GM12878 (cell line): Measurements from ENCODE around the gene NFATC1. TPM values are rescaled to one million over a fixed set of nuclear protein-coding genes. Genes with fewer than 3 reads are reported as not detected.

ENCODE experiments used
- ATAC-seq: fragments of 200-7000 bp; cut with Tn5 transposase; 3 replicates; pipeline ENCODE4 v1.9.1; 2020; ENCODE audit warnings: mild to moderate bottlenecking, moderate library complexity
- BruUV-seq: library from RNA; stranded (reverse); fragments of 400-500 nt; replicated peaks from 2 replicates; lab custom pipeline; 2021; lab: Mats Ljungman, UMichigan
- CTCF ChIA-PET: fragments of 300-600 bp; sonication (Branson Sonifier 250); formaldehyde crosslinking; extraction: SDS; loops from one replicate; lab custom pipeline; 2021; ENCODE audit warnings: inconsistent platforms; lab: Yijun Ruan, JAX
- POLR2A ChIA-PET: fragments of 350-600 bp; formaldehyde crosslinking; extraction: SDS; loops from one replicate; lab custom pipeline; 2021; ENCODE audit warnings: inconsistent platforms; lab: Charles Lee
- RAD21 ChIA-PET: fragments of 300-600 bp; sonication (Branson Sonifier 250); formaldehyde crosslinking; loops from one replicate; lab custom pipeline; 2023; ENCODE audit warnings: antibody characterized with exemption; ENCODE audit not compliant: unreplicated experiment; lab: Charles Lee
- SMC1A ChIA-PET: fragments of 300-600 bp; sonication (Branson Sonifier 250); formaldehyde crosslinking; loops from one replicate; lab custom pipeline; 2023; ENCODE audit not compliant: unreplicated experiment, uncharacterized antibody; lab: Charles Lee
- DNase-seq: peaks from one replicate; pipeline ENCODE4 v3.0.0-alpha.2; 2011; ENCODE audit warnings: low read depth, low spot score
- FAIRE-seq: peaks from 3 replicates; lab custom pipeline; 2011; peaks lifted over from hg19 to GRCh38; lab: Jason Lieb, UNC
- H2AFZ ChIP-seq: 2 replicates; pipeline ENCODE4 v1.6.0; 2011; ENCODE audit warnings: low read depth, low read length, control low read depth; ENCODE audit not compliant: control insufficient read depth
- H3K27ac ChIP-seq: 2 replicates; pipeline ENCODE4 v1.5.1; 2011; ENCODE audit warnings: control low read depth; ENCODE audit not compliant: control insufficient read depth, insufficient read depth
- H3K27me3 ChIP-seq, 2 experiments: replicated peaks in 1 of 2; 2 replicates each; pipeline versions ENCODE4 v1.6.0 to v1.6.1; 2011; ENCODE audit warnings: low read length in 1 of 2; ENCODE audit not compliant: control insufficient read depth in 2 of 2, insufficient read depth in 2 of 2
- H3K36me3 ChIP-seq, 2 experiments: 2 replicates each; pipeline ENCODE4 v1.5.1; 2011; ENCODE audit warnings: low read length in 1 of 2; ENCODE audit not compliant: control insufficient read depth in 2 of 2, insufficient read depth in 2 of 2
- H3K4me1 ChIP-seq: 2 replicates; pipeline ENCODE4 v1.6.1; 2011; ENCODE audit warnings: mild to moderate bottlenecking, low read length, moderate library complexity, mixed read lengths; ENCODE audit not compliant: control insufficient read depth, insufficient read depth
- H3K4me2 ChIP-seq: 2 replicates; pipeline ENCODE4 v1.6.0; 2011; ENCODE audit warnings: control low read depth; ENCODE audit not compliant: control insufficient read depth, insufficient read depth
- H3K4me3 ChIP-seq: fragments of 200-600 bp; sonication (generic); 2 replicates; pipeline ENCODE4 v1.5.1; 2016
- H3K79me2 ChIP-seq: 2 replicates; pipeline ENCODE4 v1.6.0; 2011; ENCODE audit warnings: low read length; ENCODE audit not compliant: control insufficient read depth, insufficient read depth
- H3K9ac ChIP-seq: 2 replicates; pipeline ENCODE4 v1.8.0; 2011; ENCODE audit warnings: low read length, control low read depth, mixed read lengths; ENCODE audit not compliant: control insufficient read depth, insufficient read depth
- H3K9me3 ChIP-seq: replicated peaks from 3 replicates; pipeline ENCODE4 v1.5.1; 2011; ENCODE audit warnings: mild to moderate bottlenecking, low read length; ENCODE audit not compliant: control insufficient read depth, insufficient read depth
- H4K20me1 ChIP-seq: 2 replicates; pipeline ENCODE4 v1.6.0; 2011; ENCODE audit not compliant: control insufficient read depth, insufficient read depth
- ATF3 ChIP-seq: IDR thresholded peaks from 2 replicates; pipeline ENCODE4 v1.6.1; 2011; ENCODE audit warnings: low read depth, mild to moderate bottlenecking, low read length, moderate library complexity, borderline replicate concordance; ENCODE audit errors: extremely low read depth
- BRCA1 ChIP-seq: IDR thresholded peaks from 2 replicates; pipeline ENCODE4 v1.6.1; 2011; ENCODE audit warnings: low read depth, low read length, improper control_type of control experiment
- CUX1 ChIP-seq: IDR thresholded peaks from 2 replicates; pipeline ENCODE4 v1.6.1; 2012; ENCODE audit warnings: improper control_type of control experiment, low read depth, low read length; ENCODE audit not compliant: insufficient replicate concordance
- E4F1 ChIP-seq: fragments of 450-650 bp; IDR thresholded peaks from 2 replicates; pipeline ENCODE4 v1.6.1; 2018; ENCODE audit warnings: borderline replicate concordance, mild to moderate bottlenecking; ENCODE audit not compliant: partially characterized antibody
- IKZF1 ChIP-seq: fragments of 450-650 bp; conservative IDR thresholded peaks from 2 replicates; pipeline ENCODE4 v1.6.1; 2017; ENCODE audit warnings: antibody characterized with exemption, mild to moderate bottlenecking
- IKZF2 ChIP-seq, 2 experiments: fragments of 450-650 bp; IDR thresholded peaks; 2 replicates each; pipeline ENCODE4 v1.6.1; 2017; ENCODE audit warnings: mild to moderate bottlenecking in 2 of 2, moderate library complexity in 2 of 2
- LARP7 ChIP-seq: fragments of 450-650 bp; IDR thresholded peaks from 2 replicates; pipeline ENCODE4 v1.6.1; 2017; ENCODE audit warnings: mild to moderate bottlenecking
- MEF2A ChIP-seq: IDR thresholded peaks from 2 replicates; pipeline ENCODE4 v1.6.1; 2011; ENCODE audit warnings: low read depth, mild to moderate bottlenecking, low read length, moderate library complexity; ENCODE audit not compliant: insufficient read depth
- NKRF ChIP-seq: fragments of 450-650 bp; conservative IDR thresholded peaks from 2 replicates; pipeline ENCODE4 v1.6.1; 2017; ENCODE audit warnings: mild to moderate bottlenecking, moderate library complexity
- SRF ChIP-seq, 2 experiments: IDR thresholded peaks; 2 replicates each; pipeline ENCODE4 v1.6.1; 2011; ENCODE audit warnings: low read depth in 2 of 2, low read length in 2 of 2, mild to moderate bottlenecking in 1 of 2, moderate library complexity in 1 of 2
- STAT1 ChIP-seq: fragments of 450-650 bp; conservative IDR thresholded peaks from 2 replicates; pipeline ENCODE4 v1.6.1; 2014; ENCODE audit warnings: antibody characterized with exemption, mild to moderate bottlenecking
- WGBS: methylation state at CpG from one replicate; pipeline ENCODE4 v1.1.6; 2016; ENCODE audit warnings: low lambda C conversion rate; ENCODE audit not compliant: insufficient replicate concordance, insufficient coverage; ENCODE audit errors: missing lambda C conversion rate; 5-methylcytosine and 5-hydroxymethylcytosine counted together
- in situ Hi-C: fragments of 300-500 bp; cut with MboI; formaldehyde crosslinking; loops from 9 replicates; pipeline ENCODE4 v1.14.3; 2018; ENCODE audit warnings: mixed read lengths
- intact Hi-C: fragments of 100-400 bp; cut with micrococcal nuclease; formaldehyde crosslinking; loops from one replicate; pipeline ENCODE4 v1.14.2; 2022; ENCODE audit not compliant: unreplicated experiment
- polyA plus RNA-seq, 11 experiments: library from polyadenylated mRNA; depleted of rRNA in 4 of 11; unstranded in 6 of 11; stranded (reverse) in 5 of 11; fragments of >200 nt; fragmentation: Nextera tagmentation in 4 of 11; fragmentation: Illumina TruSeq in 1 of 11; extraction: Ambion mirVana in 4 of 11; extraction: Trizol in 1 of 11; gene quantifications; 1 replicate in 1 of 11; 2 replicates in 10 of 11; pipeline versions ENCODE4 v1.2.1 to v1.2.3, GENCODE V29; 2011 to 2016; ENCODE audit warnings: inconsistent platforms in 2 of 11, missing spikeins in 2 of 11, low read depth in 1 of 11
- total RNA-seq, 4 experiments: library from RNA; depleted of rRNA in 3 of 4; stranded (reverse); fragments of >200 nt in 3 of 4; fragmentation: Illumina TruSeq in 1 of 4; extraction: Trizol in 1 of 4; gene quantifications; 2 replicates each; pipeline versions ENCODE4 v1.2.1 to v1.2.3, GENCODE V29; 2013 to 2021

NFATC1 gene
- total and polyA plus RNA-seq, 10 of the 15 experiments (the other 5 are each of a cell fraction or from before 2014, with no cell fraction given) = 0.84 to 20.8 (median 5.1) TPM

GRCh38 chr18:79522451-79523205, 126.9 kb downstream of the NFATC1 start:
- no peaks in the 10 kb centered on the region for H4K20me1 ChIP-seq
- in situ Hi-C loops = no loop called here
- ChIA-PET CTCF (interaction anchor here (0.7 to 2.8 kb wide), 16 partner anchors 14 to 148 kb away, joined by 3 to 31 read pairs (median 4); partner anchors contain the start of gene NFATC1), POLR2A (interaction anchor here (0.8 to 2.7 kb wide), 8 partner anchors 15 to 156 kb away, joined by 3 to 16 read pairs (median 6); no protein-coding TSS in a partner anchor), RAD21 (interaction anchor here (0.9 to 2.7 kb wide), 14 partner anchors 15 to 148 kb away, joined by 3 to 38 read pairs (median 10); partner anchors contain the start of gene NFATC1), SMC1A (interaction anchor here (0.6 to 2.7 kb wide), 15 partner anchors 10 to 266 kb away, joined by 3 to 22 read pairs (median 8); partner anchors contain the start of gene NFATC1)
- H3K27ac ChIP-seq = peak overlapping the region; percentile 69
- no peak for DNase-seq
- FAIRE-seq = peak; percentile 83
- H3K9ac ChIP-seq = peak overlapping the region; percentile 21
- intact Hi-C loops = no loop called here
- peak; percentile 34 for ATAC-seq
- H2AFZ ChIP-seq = no peak overlapping the region
- H3K27me3 ChIP-seq = no peaks in the 10 kb centered on the region
- TSS peak; percentile 83 for BruUV-seq
- peaks cover 26% of the 10 kb centered on the region for H3K4me1 ChIP-seq
- no peak overlapping the region for H3K4me3 ChIP-seq
- H3K36me3 ChIP-seq = no peaks in the 10 kb centered on the region
- H3K4me2 ChIP-seq = peak overlapping the region; percentile 51
- H3K79me2 ChIP-seq = no peaks in the 10 kb centered on the region
- WGBS = 90% methylated on average over 17 of the region's 17 CpGs
- H3K9me3 ChIP-seq = no peaks in the 10 kb centered on the region
- TF ChIP-seq STAT1 = no peak
- no peak for TF ChIP-seq LARP7
- no peak for TF ChIP-seq MEF2A
- TF ChIP-seq SRF (IDR thresholded peaks at IDR 0.05; ENCODE audit: low read depth in 2 of 2, low read length in 2 of 2) = no peak
- peak in 1 of 2 experiments; percentile 32; a peak in 1 of 4 replicates for TF ChIP-seq IKZF2 (IDR thresholded peaks at IDR 0.05)
- TF ChIP-seq NKRF = no peak
- no peak for TF ChIP-seq BRCA1
- no peak for TF ChIP-seq E4F1
- TF ChIP-seq CUX1 = no peak
- TF ChIP-seq ATF3 = no peak
- peak; percentile 36; the same call in 1 of the 2 replicates for TF ChIP-seq IKZF1
